ENCODE measurements around the gene MVD. TPM values are rescaled to one million over a fixed set of nuclear protein-coding genes. Genes with fewer than 3 reads are reported as not detected.

MVD gene
- total RNA-seq, 1 donor from 2014 or later, result 64.0 TPM

DNA sequence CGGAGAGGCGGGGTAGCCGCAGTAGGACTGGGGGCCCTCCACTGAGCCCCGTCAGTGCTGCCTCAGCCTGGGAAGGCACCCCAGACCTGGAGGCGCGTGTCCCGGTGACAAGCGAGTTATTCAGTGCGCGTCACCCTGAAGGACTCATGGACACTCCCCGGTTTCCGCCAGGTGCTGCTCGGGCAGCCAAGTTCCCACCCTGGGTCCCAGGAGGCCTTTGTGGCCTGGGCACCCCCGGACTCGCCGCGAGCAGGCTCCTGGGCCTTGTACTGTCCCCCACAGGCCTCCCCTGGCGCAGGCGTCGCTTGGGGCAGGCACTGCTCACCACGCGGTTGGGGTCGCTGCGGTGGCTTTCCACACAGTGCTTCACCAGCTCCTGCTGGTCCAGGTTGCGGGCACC is 35.8 kb upstream of the MVD start:
- no peak for DNase-seq (ENCODE audit: low spot score in 2 of 2, unreplicated experiment in 2 of 2)
- TF ChIP-seq, protein P1, sequence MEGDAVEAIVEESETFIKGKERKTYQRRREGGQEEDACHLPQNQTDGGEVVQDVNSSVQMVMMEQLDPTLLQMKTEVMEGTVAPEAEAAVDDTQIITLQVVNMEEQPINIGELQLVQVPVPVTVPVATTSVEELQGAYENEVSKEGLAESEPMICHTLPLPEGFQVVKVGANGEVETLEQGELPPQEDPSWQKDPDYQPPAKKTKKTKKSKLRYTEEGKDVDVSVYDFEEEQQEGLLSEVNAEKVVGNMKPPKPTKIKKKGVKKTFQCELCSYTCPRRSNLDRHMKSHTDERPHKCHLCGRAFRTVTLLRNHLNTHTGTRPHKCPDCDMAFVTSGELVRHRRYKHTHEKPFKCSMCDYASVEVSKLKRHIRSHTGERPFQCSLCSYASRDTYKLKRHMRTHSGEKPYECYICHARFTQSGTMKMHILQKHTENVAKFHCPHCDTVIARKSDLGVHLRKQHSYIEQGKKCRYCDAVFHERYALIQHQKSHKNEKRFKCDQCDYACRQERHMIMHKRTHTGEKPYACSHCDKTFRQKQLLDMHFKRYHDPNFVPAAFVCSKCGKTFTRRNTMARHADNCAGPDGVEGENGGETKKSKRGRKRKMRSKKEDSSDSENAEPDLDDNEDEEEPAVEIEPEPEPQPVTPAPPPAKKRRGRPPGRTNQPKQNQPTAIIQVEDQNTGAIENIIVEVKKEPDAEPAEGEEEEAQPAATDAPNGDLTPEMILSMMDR (IDR thresholded peaks at IDR 0.05; ENCODE audit: unreplicated experiment), result no peak
- Mint-ChIP-seq H3K4me3 (no peak overlapping the region), H3K27me3 (ENCODE audit: low read depth) (no peaks in the 10 kb centered on the region), H3K27ac (no peak overlapping the region), H3K4me1 (no peaks in the 10 kb centered on the region), H3K9me3 (no peaks in the 10 kb centered on the region), H3K36me3 (no peaks in the 10 kb centered on the region)

DNA sequence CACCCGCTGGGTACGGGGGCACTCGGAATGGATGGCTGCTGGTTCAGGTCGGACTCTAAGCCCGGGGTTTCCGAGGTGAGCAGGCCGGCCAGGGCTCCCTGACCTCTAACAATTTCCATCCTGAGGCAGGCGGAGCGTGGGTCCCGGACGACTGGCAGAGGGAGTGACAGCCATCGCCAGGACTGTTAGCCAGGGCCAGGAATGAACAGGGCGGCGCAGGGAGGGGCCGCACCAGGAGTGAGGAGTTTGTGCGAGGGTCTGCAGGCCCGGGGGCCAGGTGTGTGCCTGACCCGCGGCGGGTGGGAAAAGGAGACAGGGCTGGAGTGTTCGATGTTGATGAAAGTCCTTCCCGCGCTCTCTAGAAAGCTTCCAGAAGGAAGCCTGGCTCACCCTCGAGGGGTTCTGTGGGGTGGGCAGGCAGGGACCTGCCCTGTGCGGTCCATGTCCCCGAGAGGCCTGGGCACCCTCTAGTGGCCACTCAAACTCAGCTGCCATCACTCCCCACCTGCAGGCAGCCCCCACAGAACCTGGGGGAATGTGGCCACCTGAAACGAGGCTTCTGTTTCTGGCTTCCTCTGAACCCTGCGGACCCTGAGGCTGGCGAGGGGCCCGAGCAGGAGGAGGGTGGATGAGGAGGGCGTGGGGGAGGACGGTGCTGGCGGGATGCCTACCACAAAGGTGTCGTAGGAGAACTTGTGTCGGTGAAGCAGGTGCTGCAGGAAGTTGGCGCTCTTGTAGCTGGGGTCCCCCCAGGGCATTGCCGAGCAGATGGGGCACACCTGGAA is 35.1 kb upstream of the MVD start:
- Mint-ChIP-seq H3K27me3 (ENCODE audit: low read depth) (no peaks in the 10 kb centered on the region), H3K36me3 (no peaks in the 10 kb centered on the region), H3K9me3 (no peaks in the 10 kb centered on the region), H3K4me3 (no peak overlapping the region), H3K4me1 (no peaks in the 10 kb centered on the region), H3K27ac (no peak overlapping the region)
- no peak for DNase-seq (ENCODE audit: low spot score in 2 of 2, unreplicated experiment in 2 of 2)
- TF ChIP-seq, protein P1 (IDR thresholded peaks at IDR 0.05; ENCODE audit: unreplicated experiment), result no peak

DNA sequence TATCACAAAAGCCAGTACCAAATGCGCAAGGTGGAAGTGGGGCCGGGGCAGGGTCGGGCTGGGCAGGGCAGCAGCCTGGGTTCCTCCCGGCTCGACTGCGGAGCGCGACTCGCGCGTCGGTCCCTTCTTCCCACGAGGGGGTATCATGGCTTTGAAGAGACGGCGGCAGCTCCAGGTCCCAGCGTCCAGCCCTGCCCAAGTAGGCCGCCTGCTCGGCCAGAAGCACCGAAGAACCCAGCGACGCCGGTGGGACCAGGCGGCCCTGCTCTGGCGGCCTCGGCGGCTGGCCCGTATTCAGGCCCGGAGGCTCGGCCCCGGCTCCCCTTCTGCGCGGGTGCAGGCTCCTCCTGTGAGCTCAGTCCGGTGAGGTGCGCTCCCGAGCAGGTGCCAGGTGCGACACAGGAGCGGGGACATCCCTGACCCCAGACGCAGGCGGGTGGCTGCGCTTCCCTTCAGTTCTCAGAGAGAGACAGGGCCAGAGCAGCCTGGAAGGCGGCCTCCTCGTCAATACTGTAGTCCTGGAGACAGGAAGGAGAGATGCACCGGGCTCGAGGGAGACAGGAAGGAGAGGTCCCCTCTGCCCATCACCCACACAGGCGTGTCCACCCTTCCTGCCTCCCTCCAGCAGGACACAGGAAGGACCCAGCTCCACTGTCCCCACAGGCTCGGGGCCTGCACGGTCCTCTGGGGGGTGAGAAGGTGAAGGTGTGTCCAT is 34.4 kb upstream of the MVD start:
- TF ChIP-seq, protein P1 (IDR thresholded peaks at IDR 0.05; ENCODE audit: unreplicated experiment), result no peak
- H3K9me3 Mint-ChIP-seq, result no peaks in the 10 kb centered on the region
- H3K27me3 Mint-ChIP-seq (ENCODE audit: low read depth), result no peaks in the 10 kb centered on the region
- no peaks in the 10 kb centered on the region for H3K36me3 Mint-ChIP-seq
- no peak overlapping the region for H3K27ac Mint-ChIP-seq
- no peaks in the 10 kb centered on the region for H3K4me1 Mint-ChIP-seq
- no peak overlapping the region for H3K4me3 Mint-ChIP-seq
- no peak for DNase-seq (ENCODE audit: low spot score in 2 of 2, unreplicated experiment in 2 of 2)

DNA sequence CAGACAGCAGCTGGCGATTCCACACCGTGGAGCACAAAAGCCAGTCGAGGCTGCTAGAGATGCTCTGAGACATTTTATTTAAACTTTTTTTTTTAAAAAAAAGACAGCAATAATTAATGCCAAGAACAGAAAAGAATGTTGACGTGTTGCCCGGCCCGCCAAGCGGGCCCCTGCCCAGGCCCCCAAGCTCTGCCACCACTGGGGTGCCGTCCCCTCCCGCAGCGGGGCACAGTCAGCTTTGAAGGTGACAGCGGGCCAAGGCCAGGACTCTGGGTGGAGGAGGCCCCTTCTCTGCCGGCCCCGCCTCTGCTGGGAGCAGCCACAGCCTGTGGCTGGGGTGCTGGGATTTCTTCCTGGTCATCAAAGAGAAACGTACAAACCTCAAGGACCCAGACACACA is 33.5 kb upstream of the MVD start:
- no peaks in the 10 kb centered on the region for H3K27me3 Mint-ChIP-seq (ENCODE audit: low read depth)
- H3K36me3 Mint-ChIP-seq, result no peaks in the 10 kb centered on the region
- no peak for DNase-seq (ENCODE audit: low spot score in 2 of 2, unreplicated experiment in 2 of 2)
- no peak overlapping the region for H3K4me3 Mint-ChIP-seq
- H3K4me1 Mint-ChIP-seq, result no peaks in the 10 kb centered on the region
- no peak overlapping the region for H3K27ac Mint-ChIP-seq
- no peaks in the 10 kb centered on the region for H3K9me3 Mint-ChIP-seq
- TF ChIP-seq, protein P1 (IDR thresholded peaks at IDR 0.05; ENCODE audit: unreplicated experiment), result no peak

DNA sequence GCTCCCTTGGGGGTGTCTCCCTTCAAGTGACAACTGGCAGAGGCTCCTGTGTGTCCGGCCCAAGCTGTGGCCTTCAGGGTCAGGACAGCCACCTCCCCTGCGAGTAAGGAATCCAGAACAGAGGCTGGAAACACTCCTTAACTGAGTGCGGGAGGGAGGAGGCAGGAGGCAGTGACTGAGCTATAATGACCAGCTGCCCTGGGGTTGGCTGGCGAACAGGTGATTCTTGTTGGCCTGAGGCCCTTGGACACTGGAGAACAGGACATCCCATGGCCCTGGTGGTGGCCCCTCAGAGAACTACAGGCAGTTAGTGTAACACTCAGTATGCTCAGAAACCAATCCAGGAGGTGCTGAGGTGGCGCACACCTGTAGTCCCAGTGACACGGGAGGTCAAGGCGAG is 32.9 kb upstream of the MVD start:
- TF ChIP-seq, protein P1 (IDR thresholded peaks at IDR 0.05; ENCODE audit: unreplicated experiment), result no peak
- Mint-ChIP-seq H3K4me3 (no peak overlapping the region), H3K9me3 (no peaks in the 10 kb centered on the region), H3K36me3 (no peaks in the 10 kb centered on the region), H3K27ac (no peak overlapping the region), H3K27me3 (ENCODE audit: low read depth) (peaks cover 3% of the 10 kb centered on the region), H3K4me1 (no peaks in the 10 kb centered on the region)
- no peak for DNase-seq (ENCODE audit: low spot score in 2 of 2, unreplicated experiment in 2 of 2)

Data from mesothelial cell of epicardium (in vitro differentiated cells).